ENCODE data around the gene KCNIP3.

The KCNIP3 gene

GRCh38 chr2:95320986-95321767, 24.0 kb downstream of the KCNIP3 start:
- Mint-ChIP-seq H3K27ac (no peak overlapping the region), H3K4me1 (ENCODE audit: low read depth) (no peaks in the 10 kb centered on the region), H3K9me3 (no peaks in the 10 kb centered on the region), H3K36me3 (ENCODE audit: low read depth) (no peaks in the 10 kb centered on the region), H3K27me3 (no peaks in the 10 kb centered on the region), H3K4me3 (no peak overlapping the region)
- DNase-seq: no peak

- DNase-seq: no peak
- Mint-ChIP-seq H3K27ac (no peak overlapping the region), H3K4me1 (ENCODE audit: low read depth) (no peaks in the 10 kb centered on the region), H3K36me3 (ENCODE audit: low read depth) (no peaks in the 10 kb centered on the region), H3K4me3 (no peak overlapping the region), H3K9me3 (no peaks in the 10 kb centered on the region), H3K27me3 (no peaks in the 10 kb centered on the region)
Observed at GRCh38 chr2:95323347-95324155, 26.4 kb downstream of the KCNIP3 start.

GRCh38 chr2:95325026-95325425, 27.9 kb downstream of the KCNIP3 start:
- Mint-ChIP-seq H3K4me3 (no peak overlapping the region), H3K27me3 (no peaks in the 10 kb centered on the region)

GRCh38 chr2:95325590-95326432, 28.7 kb downstream of the KCNIP3 start:
- Mint-ChIP-seq H3K27me3 (no peaks in the 10 kb centered on the region), H3K4me3 (no peak overlapping the region), H3K9me3 (no peaks in the 10 kb centered on the region), H3K27ac (no peak overlapping the region), H3K4me1 (ENCODE audit: low read depth) (no peaks in the 10 kb centered on the region), H3K36me3 (ENCODE audit: low read depth) (no peaks in the 10 kb centered on the region)
- no peak for DNase-seq

More at GRCh38 chr2:95325026-95325425, 27.9 kb downstream of the KCNIP3 start:
- Mint-ChIP-seq H3K9me3 (no peaks in the 10 kb centered on the region), H3K27ac (no peak overlapping the region), H3K36me3 (ENCODE audit: low read depth) (no peaks in the 10 kb centered on the region), H3K4me1 (ENCODE audit: low read depth) (no peaks in the 10 kb centered on the region)
- DNase-seq: no peak

GRCh38 chr2:95326433-95327140, 29.4 kb downstream of the KCNIP3 start:
- Mint-ChIP-seq H3K27me3 (no peaks in the 10 kb centered on the region), H3K4me1 (ENCODE audit: low read depth) (no peaks in the 10 kb centered on the region), H3K36me3 (ENCODE audit: low read depth) (no peaks in the 10 kb centered on the region), H3K9me3 (no peaks in the 10 kb centered on the region), H3K27ac (no peak overlapping the region), H3K4me3 (no peak overlapping the region)
- no peak for DNase-seq

- no peaks in the 10 kb centered on the region for H3K4me1 Mint-ChIP-seq (ENCODE audit: low read depth)
- DNase-seq: no peak
- no peak overlapping the region for H3K4me3 Mint-ChIP-seq
- no peaks in the 10 kb centered on the region for H3K9me3 Mint-ChIP-seq
- no peaks in the 10 kb centered on the region for H3K27me3 Mint-ChIP-seq
- no peak overlapping the region for H3K27ac Mint-ChIP-seq
- no peaks in the 10 kb centered on the region for H3K36me3 Mint-ChIP-seq (ENCODE audit: low read depth)
Observed at GRCh38 chr2:95327861-95328260, 30.7 kb downstream of the KCNIP3 start.

- no peaks in the 10 kb centered on the region for H3K9me3 Mint-ChIP-seq
- no peak for DNase-seq
- no peak overlapping the region for H3K4me3 Mint-ChIP-seq
- H3K27me3 Mint-ChIP-seq: no peaks in the 10 kb centered on the region
- no peak overlapping the region for H3K27ac Mint-ChIP-seq
- no peaks in the 10 kb centered on the region for H3K36me3 Mint-ChIP-seq (ENCODE audit: low read depth)
- no peaks in the 10 kb centered on the region for H3K4me1 Mint-ChIP-seq (ENCODE audit: low read depth)
Observed at GRCh38 chr2:95328358-95329125, 31.4 kb downstream of the KCNIP3 start.

GRCh38 chr2:95329401-95329800, 32.3 kb downstream of the KCNIP3 start:
- Mint-ChIP-seq H3K27me3 (no peaks in the 10 kb centered on the region), H3K4me3 (no peak overlapping the region), H3K27ac (no peak overlapping the region), H3K36me3 (ENCODE audit: low read depth) (no peaks in the 10 kb centered on the region), H3K4me1 (ENCODE audit: low read depth) (no peaks in the 10 kb centered on the region), H3K9me3 (no peaks in the 10 kb centered on the region)
- DNase-seq: no peak

GRCh38 chr2:95329891-95330793, 33.0 kb downstream of the KCNIP3 start:
- Mint-ChIP-seq H3K36me3 (ENCODE audit: low read depth) (no peaks in the 10 kb centered on the region), H3K27me3 (no peaks in the 10 kb centered on the region), H3K9me3 (no peaks in the 10 kb centered on the region), H3K4me1 (ENCODE audit: low read depth) (no peaks in the 10 kb centered on the region), H3K4me3 (no peak overlapping the region), H3K27ac (no peak overlapping the region)
- no peak for DNase-seq

GRCh38 chr2:95330794-95331338, 33.7 kb downstream of the KCNIP3 start:
- no peaks in the 10 kb centered on the region for H3K9me3 Mint-ChIP-seq
- H3K27ac Mint-ChIP-seq: no peak overlapping the region
- no peaks in the 10 kb centered on the region for H3K4me1 Mint-ChIP-seq (ENCODE audit: low read depth)
- H3K4me3 Mint-ChIP-seq: no peak overlapping the region
- no peaks in the 10 kb centered on the region for H3K36me3 Mint-ChIP-seq (ENCODE audit: low read depth)
- no peaks in the 10 kb centered on the region for H3K27me3 Mint-ChIP-seq
- no peak for DNase-seq

- H3K36me3 Mint-ChIP-seq (ENCODE audit: low read depth): no peaks in the 10 kb centered on the region
- no peak for DNase-seq
- no peaks in the 10 kb centered on the region for H3K9me3 Mint-ChIP-seq
- H3K4me3 Mint-ChIP-seq: no peak overlapping the region
- H3K27ac Mint-ChIP-seq: no peak overlapping the region
- no peaks in the 10 kb centered on the region for H3K4me1 Mint-ChIP-seq (ENCODE audit: low read depth)
- no peaks in the 10 kb centered on the region for H3K27me3 Mint-ChIP-seq
Observed at GRCh38 chr2:95331606-95332005, 34.5 kb downstream of the KCNIP3 start.

GRCh38 chr2:95332036-95332435, 34.9 kb downstream of the KCNIP3 start:
- H3K4me1 Mint-ChIP-seq (ENCODE audit: low read depth): no peaks in the 10 kb centered on the region
- DNase-seq: no peak

More at GRCh38 chr2:95332036-95332435, 34.9 kb downstream of the KCNIP3 start:
- H3K27ac Mint-ChIP-seq: no peak overlapping the region
- no peaks in the 10 kb centered on the region for H3K36me3 Mint-ChIP-seq (ENCODE audit: low read depth)
- no peaks in the 10 kb centered on the region for H3K27me3 Mint-ChIP-seq
- H3K9me3 Mint-ChIP-seq: no peaks in the 10 kb centered on the region
- H3K4me3 Mint-ChIP-seq: no peak overlapping the region
